GM18951 (cell line): ENCODE results near the gene GPC1.

Experiments
- POLR2A ChIP-seq: IDR thresholded peaks from 4 replicates; pipeline ENCODE4 v1.6.1; 2011; ENCODE audit warnings: mild to moderate bottlenecking; ENCODE audit not compliant: insufficient read length, insufficient read depth; ENCODE audit errors: extremely low read depth
- in situ Hi-C: fragments of 300-500 bp; cut with MboI; formaldehyde crosslinking; loops from one replicate; pipeline ENCODE4 v1.12.0; 2022; ENCODE audit warnings: low sequenced_read_pairs, mixed read lengths, inconsistent platforms; ENCODE audit not compliant: unreplicated experiment

GPC1 gene

DNA sequence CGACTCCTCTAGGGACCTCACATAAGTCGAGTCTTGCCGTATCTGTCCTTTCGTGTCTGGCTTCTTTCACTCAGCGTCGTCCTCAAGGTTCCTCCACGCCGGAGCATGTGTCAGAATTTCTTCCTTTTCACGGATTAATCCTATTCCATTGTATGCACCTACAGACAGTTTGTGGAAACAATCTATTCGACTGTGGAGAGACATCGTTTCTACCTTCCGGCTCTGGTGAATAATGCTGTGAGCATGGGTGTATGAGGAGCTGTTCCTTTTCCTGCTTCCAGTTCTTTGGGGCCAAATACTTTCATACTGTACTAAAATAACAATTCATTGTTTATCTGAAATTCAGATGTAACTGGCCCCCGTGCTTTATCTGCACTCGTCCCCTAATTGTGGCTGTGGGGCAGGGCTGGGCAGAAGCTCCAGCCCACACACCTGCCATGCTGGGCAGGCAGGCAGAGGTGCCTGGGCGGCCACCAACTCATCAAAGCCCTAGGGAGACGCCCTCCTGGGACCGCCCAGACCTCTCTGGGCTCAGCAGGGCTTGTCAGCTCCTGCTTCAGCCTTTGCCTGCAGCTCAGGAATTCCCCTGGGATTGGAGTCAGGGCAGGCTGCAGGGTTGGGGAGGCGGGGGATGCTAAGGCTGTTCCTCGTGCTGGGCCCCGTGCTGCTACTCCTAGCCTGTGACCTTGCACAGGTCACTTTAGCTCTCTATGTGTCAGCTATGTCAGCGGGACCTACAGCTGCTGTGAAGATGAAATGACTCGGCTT, 14.5 kb downstream of the GPC1 start:
- in situ Hi-C loops: no loop called here
- TF ChIP-seq POLR2A: no peak

DNA sequence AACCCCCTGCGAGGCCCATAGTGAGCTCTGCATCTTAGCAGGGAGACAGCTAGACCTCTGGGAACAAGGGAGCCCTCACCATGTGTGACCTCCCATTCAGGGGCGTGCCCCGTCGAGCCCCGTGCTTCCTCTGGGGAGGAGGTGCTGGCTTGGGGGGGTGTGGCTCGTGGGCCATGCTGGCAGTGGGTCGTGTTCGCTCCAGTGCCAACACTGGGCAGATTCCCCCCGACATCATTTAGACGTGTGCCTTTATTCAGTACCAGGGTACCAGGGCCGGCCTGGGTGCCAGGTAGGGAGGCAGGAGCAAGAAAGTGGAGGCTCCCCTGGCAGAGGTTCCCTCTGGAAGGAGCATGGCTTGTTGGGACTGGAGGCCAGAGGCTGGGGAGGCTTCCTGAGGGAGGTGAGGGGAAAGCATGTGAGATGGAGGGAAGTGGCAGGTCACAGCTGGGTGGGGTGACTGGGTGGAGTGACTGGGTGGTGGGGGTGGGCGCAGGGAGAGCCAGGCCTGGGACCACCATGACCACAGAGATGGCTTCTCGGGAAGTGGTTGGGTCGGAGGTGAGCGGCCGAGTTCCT, 15.2 kb downstream of the GPC1 start:
- in situ Hi-C loops: no loop called here
- no peak for TF ChIP-seq POLR2A

- no peak for TF ChIP-seq POLR2A
Measured at GRCh38 chr2:240451108-240451611, 15.7 kb downstream of the GPC1 start.

DNA sequence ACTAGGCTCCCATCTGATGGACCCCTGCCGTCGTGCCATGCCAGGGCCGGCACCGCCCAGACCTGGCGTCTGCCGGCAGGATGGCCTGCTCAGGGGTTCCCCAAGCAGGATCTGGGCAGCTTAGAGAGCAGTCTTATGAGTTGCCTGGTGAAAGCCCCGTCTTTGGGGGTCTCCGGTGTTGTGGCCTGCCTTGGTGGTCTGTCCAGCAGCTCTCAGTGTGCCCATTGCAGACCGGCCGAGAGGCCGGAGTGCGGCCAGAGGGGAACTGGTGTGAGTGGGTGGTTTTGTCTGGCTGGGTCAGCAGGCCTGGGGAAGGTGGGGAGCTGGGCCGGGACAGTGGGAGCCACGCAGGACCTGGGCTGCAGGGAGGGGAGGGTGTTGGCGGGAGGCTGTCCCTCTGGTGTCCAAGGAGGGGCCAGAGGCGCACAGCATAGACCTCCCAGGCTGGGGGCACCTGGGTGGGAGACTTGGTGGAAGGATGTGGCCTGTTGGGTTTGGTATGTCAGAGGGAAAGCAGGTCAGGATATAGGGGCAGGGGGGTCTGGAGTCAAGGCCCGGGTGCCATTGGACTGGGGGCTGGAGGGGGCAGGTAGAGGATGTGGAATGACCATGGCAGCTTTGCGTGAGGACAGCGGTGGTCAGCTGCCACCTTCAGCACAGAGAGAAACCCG, 16.5 kb downstream of the GPC1 start:
- in situ Hi-C loops: no loop called here
- TF ChIP-seq POLR2A: no peak

More at GRCh38 chr2:240451108-240451611, 15.7 kb downstream of the GPC1 start:
- in situ Hi-C loops: no loop called here

DNA sequence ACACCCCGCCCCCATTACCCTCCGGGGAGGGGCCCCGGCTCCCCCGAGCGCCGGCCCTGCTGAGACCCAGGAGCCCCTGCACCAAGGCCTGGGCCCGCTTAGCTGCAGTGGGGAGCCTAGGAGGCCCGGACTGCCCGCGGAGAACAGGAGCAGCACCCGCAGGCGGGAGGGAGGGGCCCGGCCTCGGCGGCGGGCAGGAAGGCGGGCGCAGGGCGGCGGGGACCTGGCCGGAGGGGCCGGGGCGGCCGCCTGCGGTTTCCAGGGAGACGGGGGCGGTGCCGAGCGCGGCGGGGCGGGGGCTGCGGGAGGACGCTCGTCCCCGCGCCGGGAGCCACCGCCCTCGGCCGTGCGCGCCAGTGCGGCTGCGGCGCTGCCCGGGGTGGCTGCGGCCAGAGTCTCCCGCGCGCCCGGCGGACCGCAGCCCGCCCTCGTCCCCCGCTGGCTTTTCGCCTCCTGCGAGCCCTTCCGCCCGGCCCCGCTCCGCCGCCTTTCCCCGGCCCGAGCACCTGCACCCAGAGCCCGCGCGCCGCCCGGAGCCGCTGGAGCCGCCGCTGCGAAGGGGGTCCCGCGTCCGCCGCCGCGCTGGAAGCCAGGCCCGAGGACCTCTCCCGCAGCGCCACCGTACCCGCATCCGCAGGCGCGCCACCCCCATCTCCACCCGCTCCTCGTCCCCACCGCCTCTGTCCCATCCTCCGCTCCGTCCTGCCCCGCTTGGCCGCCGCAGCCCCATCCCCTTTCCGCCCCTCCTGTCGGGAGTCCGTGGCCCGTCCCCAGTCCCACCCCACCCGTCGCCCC, 17.2 kb downstream of the GPC1 start:
- in situ Hi-C loops: no loop called here
- TF ChIP-seq POLR2A: no peak

GRCh38 chr2:240453461-240454105, 18.1 kb downstream of the GPC1 start:
- no peak for TF ChIP-seq POLR2A
- in situ Hi-C loops: no loop called here

- in situ Hi-C loops: no loop called here
- TF ChIP-seq POLR2A: no peak
Measured at GRCh38 chr2:240454106-240454901, 18.8 kb downstream of the GPC1 start.

- in situ Hi-C loops: no loop called here
- no peak for TF ChIP-seq POLR2A
Measured at GRCh38 chr2:240455272-240455646, 19.8 kb downstream of the GPC1 start.

DNA sequence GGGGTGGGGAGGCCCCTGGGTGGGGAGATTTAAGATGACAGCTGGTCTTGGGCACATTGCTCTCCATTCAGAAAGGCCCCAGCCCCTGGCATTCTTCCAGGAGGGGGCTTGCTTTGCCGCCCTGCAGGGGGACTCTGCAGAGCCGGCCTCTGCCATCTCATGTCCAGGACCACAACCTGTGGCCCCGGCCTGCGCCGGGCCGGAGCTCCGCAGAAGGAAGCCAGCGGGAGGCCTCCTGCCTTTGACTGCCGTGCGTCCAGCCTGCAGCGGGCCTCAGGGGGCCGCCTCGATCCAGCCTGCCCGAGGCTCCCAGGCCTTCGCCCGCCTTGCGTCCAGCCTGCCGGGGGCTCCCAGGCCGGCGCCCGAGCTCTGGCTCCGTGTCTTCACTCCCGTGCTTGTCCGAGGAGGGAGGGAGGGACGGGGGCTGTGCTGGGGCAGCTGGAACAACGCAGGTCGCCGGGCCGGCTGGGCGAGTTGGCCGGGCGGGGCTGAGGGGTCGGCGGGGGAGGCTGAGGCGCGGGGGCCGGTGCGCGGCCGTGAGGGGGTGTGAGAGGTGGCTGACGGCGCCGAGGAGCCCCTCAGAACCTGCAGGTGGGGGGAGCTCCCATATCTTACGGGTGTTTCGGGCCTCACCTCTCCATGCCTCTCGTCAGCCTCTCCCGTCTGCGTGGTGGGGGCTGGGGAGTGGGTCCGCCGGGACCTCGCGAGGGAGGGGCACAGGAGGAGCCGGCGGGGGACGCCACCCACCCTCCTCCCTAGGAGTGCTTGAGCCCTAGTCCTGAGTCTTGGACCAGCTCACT, 20.4 kb downstream of the GPC1 start:
- no peak for TF ChIP-seq POLR2A
- in situ Hi-C loops: no loop called here

GRCh38 chr2:240456447-240457222, 21.2 kb downstream of the GPC1 start:
- TF ChIP-seq POLR2A: no peak
- in situ Hi-C loops: no loop called here

DNA sequence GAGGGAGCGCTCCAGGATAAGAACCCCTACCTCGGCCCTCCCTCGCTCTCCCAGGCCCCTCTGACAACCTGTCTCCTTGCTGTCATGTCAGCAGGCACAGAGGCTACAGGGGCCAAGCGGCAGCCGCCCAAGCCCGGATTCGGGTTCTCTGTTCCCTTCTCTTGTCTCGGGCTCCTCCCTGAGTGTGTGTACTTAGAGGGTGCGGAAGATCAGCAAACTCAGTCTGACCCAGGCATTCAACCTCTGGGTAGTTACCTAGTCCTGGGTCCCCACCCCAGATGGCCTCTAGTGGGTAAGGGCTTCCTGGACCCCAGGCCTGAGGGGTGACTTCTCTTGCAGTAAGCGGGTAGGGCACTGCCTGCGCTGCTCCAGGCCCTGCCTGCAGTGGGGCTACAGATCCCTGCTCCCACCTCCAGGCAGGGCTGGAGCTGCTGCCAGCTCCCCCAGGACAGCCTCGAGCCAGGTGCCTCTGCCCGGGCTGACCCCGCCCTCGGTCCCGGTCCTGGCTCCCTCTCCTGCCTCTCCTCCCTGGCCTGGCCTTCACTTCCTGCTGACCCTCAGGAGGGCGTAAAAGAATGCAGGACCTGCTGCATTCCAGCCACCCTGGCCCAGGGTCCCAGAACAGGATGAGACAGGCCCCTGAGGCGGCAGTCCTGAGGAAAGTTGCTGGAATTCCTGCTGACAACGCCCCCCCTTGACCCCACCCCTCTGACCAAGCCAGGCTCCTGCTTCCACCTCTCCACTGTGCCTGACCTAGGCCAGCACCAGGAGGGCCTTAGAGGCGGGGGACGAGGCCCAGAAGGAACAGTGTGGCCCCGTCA, 22.0 kb downstream of the GPC1 start:
- in situ Hi-C loops: no loop called here
- TF ChIP-seq POLR2A: no peak
